SK-N-SH treated with all-trans-retinoic acid at 6 μM for 48 hours (cell line): ENCODE measurements around the gene ITFG2.

Experiments
- ATAC-seq: fragments of 200-7000 bp; cut with Tn5 transposase; 3 replicates; pipeline ENCODE4 v1.9.1; 2020; ENCODE audit warnings: mild to moderate bottlenecking, moderate library complexity
- ARNTL ChIP-seq: fragments of 450-650 bp; formaldehyde crosslinking; IDR thresholded peaks from 2 replicates; pipeline ENCODE4 v1.5.0; 2020; ENCODE audit warnings: low read depth, mild to moderate bottlenecking, moderate library complexity, borderline replicate concordance
- BACH2 ChIP-seq: fragments of 250-450 bp; sonication (Bioruptor Pico); IDR thresholded peaks from 2 replicates; pipeline ENCODE4 v1.9.0; 2021; ENCODE audit warnings: mild to moderate bottlenecking, borderline replicate concordance
- CREB5 ChIP-seq: fragments of 250-450 bp; sonication (Bioruptor Pico); IDR thresholded peaks from 2 replicates; pipeline ENCODE4 v1.5.1; 2020; ENCODE audit warnings: low read depth, mild to moderate bottlenecking, moderate library complexity
- CSDC2 ChIP-seq: fragments of 250-450 bp; sonication (Bioruptor Pico); IDR thresholded peaks from 2 replicates; pipeline ENCODE4 v1.5.0; 2020; ENCODE audit warnings: mild to moderate bottlenecking, moderate library complexity
- ESRRG ChIP-seq: fragments of 250-450 bp; sonication (Bioruptor Pico); IDR thresholded peaks from 2 replicates; pipeline ENCODE4 v1.6.1; 2021; ENCODE audit warnings: mild to moderate bottlenecking
- GLIS3 ChIP-seq: fragments of 250-450 bp; sonication (Bioruptor Pico); IDR thresholded peaks from 2 replicates; pipeline ENCODE4 v1.5.0; 2020; ENCODE audit warnings: mild to moderate bottlenecking, moderate library complexity
- ISL1 ChIP-seq: fragments of 250-450 bp; sonication (Bioruptor Pico); IDR thresholded peaks from 2 replicates; pipeline ENCODE4 v2.1.2; 2022; ENCODE audit warnings: mild to moderate bottlenecking, moderate library complexity
- OSR1 ChIP-seq: fragments of 250-450 bp; sonication (Bioruptor Pico); IDR thresholded peaks from 2 replicates; pipeline ENCODE4 v1.8.0; 2022; ENCODE audit warnings: moderate library complexity, mild to moderate bottlenecking, inconsistent platforms
- PPARA ChIP-seq: fragments of 250-450 bp; sonication (Bioruptor Pico); IDR thresholded peaks from 2 replicates; pipeline ENCODE4 v1.5.0; 2020; ENCODE audit warnings: mild to moderate bottlenecking, borderline replicate concordance
- RARB ChIP-seq: fragments of 250-450 bp; sonication (Bioruptor Pico); IDR thresholded peaks from 2 replicates; pipeline ENCODE4 v1.8.0; 2021; ENCODE audit warnings: mild to moderate bottlenecking, moderate library complexity
- SNAI2 ChIP-seq: fragments of 250-450 bp; sonication (Bioruptor Pico); IDR thresholded peaks from 2 replicates; pipeline ENCODE4 v1.5.0; 2020; ENCODE audit warnings: mild to moderate bottlenecking, moderate library complexity
- TOX ChIP-seq: fragments of 250-450 bp; sonication (Bioruptor Pico); IDR thresholded peaks from 2 replicates; pipeline ENCODE4 v1.8.0; 2021; ENCODE audit warnings: mild to moderate bottlenecking, moderate library complexity, borderline replicate concordance
- ZC3H10 ChIP-seq: fragments of 250-450 bp; sonication (Bioruptor Pico); IDR thresholded peaks from 2 replicates; pipeline ENCODE4 v1.5.1; 2021; ENCODE audit warnings: mild to moderate bottlenecking, moderate library complexity
- ZFP3 ChIP-seq: fragments of 250-450 bp; sonication (Bioruptor Pico); IDR thresholded peaks from 2 replicates; pipeline ENCODE4 v1.5.0; 2020; ENCODE audit warnings: mild to moderate bottlenecking, moderate library complexity
- ZFP30 ChIP-seq: fragments of 450-650 bp; formaldehyde crosslinking; IDR thresholded peaks from 2 replicates; pipeline ENCODE4 v1.5.0; 2022; ENCODE audit warnings: mild to moderate bottlenecking, moderate library complexity
- ZNF565 ChIP-seq: fragments of 450-650 bp; formaldehyde crosslinking; conservative IDR thresholded peaks from 2 replicates; pipeline ENCODE4 v1.5.0; 2020; ENCODE audit warnings: low read depth, mild to moderate bottlenecking, moderate library complexity
- ZNF70 ChIP-seq: fragments of 450-650 bp; formaldehyde crosslinking; IDR thresholded peaks from 2 replicates; pipeline ENCODE4 v1.5.0; 2020; ENCODE audit warnings: mild to moderate bottlenecking, moderate library complexity
- ZNF8 ChIP-seq: fragments of 450-650 bp; formaldehyde crosslinking; IDR thresholded peaks from 2 replicates; pipeline ENCODE4 v1.5.0; 2020; ENCODE audit warnings: mild to moderate bottlenecking, moderate library complexity
- TF ChIP-seq, protein P1 (sequence below): fragments of 250-450 bp; sonication (Bioruptor Pico); IDR thresholded peaks from 2 replicates; pipeline ENCODE4 v1.8.0; 2021; ENCODE audit warnings: low read depth, mild to moderate bottlenecking, moderate library complexity, borderline replicate concordance
- TF ChIP-seq, protein P2 (sequence below): fragments of 250-450 bp; sonication (Bioruptor Pico); IDR thresholded peaks from 2 replicates; pipeline ENCODE4 v1.5.0; 2020; ENCODE audit warnings: mild to moderate bottlenecking, moderate library complexity
- TF ChIP-seq, protein P3 (sequence below): fragments of 250-450 bp; sonication (Bioruptor Pico); IDR thresholded peaks from 2 replicates; pipeline ENCODE4 v1.8.0; 2020; ENCODE audit warnings: mild to moderate bottlenecking, moderate library complexity, borderline replicate concordance

ITFG2 gene

GRCh38 chr12:2800046-2800570, 12.4 kb upstream of the ITFG2 start:
- ATAC-seq, result no peak
- TF ChIP-seq TOX (CRISPR knock-in tag) (no peak), BACH2 (CRISPR knock-in tag) (no peak), GLIS3 (CRISPR knock-in tag) (no peak), ESRRG (CRISPR knock-in tag) (no peak)
- TF ChIP-seq, protein P1, sequence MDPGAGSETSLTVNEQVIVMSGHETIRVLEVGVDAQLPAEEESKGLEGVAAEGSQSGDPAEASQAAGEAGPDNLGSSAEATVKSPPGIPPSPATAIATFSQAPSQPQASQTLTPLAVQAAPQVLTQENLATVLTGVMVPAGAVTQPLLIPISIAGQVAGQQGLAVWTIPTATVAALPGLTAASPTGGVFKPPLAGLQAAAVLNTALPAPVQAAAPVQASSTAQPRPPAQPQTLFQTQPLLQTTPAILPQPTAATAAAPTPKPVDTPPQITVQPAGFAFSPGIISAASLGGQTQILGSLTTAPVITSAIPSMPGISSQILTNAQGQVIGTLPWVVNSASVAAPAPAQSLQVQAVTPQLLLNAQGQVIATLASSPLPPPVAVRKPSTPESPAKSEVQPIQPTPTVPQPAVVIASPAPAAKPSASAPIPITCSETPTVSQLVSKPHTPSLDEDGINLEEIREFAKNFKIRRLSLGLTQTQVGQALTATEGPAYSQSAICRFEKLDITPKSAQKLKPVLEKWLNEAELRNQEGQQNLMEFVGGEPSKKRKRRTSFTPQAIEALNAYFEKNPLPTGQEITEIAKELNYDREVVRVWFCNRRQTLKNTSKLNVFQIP (CRISPR knock-in tag), result no peak

GRCh38 chr12:2801044-2801783, 11.3 kb upstream of the ITFG2 start:
- no peak for TF ChIP-seq ESRRG (CRISPR knock-in tag)
- no peak for TF ChIP-seq CREB5 (CRISPR knock-in tag)
- no peak for TF ChIP-seq RARB (CRISPR knock-in tag)
- no peak for TF ChIP-seq ARNTL (CRISPR knock-in tag)
- TF ChIP-seq OSR1 (CRISPR knock-in tag), result no peak
- no peak for TF ChIP-seq ZNF565 (CRISPR knock-in tag)
- TF ChIP-seq ZFP30 (CRISPR knock-in tag), result no peak
- TF ChIP-seq, protein P2, sequence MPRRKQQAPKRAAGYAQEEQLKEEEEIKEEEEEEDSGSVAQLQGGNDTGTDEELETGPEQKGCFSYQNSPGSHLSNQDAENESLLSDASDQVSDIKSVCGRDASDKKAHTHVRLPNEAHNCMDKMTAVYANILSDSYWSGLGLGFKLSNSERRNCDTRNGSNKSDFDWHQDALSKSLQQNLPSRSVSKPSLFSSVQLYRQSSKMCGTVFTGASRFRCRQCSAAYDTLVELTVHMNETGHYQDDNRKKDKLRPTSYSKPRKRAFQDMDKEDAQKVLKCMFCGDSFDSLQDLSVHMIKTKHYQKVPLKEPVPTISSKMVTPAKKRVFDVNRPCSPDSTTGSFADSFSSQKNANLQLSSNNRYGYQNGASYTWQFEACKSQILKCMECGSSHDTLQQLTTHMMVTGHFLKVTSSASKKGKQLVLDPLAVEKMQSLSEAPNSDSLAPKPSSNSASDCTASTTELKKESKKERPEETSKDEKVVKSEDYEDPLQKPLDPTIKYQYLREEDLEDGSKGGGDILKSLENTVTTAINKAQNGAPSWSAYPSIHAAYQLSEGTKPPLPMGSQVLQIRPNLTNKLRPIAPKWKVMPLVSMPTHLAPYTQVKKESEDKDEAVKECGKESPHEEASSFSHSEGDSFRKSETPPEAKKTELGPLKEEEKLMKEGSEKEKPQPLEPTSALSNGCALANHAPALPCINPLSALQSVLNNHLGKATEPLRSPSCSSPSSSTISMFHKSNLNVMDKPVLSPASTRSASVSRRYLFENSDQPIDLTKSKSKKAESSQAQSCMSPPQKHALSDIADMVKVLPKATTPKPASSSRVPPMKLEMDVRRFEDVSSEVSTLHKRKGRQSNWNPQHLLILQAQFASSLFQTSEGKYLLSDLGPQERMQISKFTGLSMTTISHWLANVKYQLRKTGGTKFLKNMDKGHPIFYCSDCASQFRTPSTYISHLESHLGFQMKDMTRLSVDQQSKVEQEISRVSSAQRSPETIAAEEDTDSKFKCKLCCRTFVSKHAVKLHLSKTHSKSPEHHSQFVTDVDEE (CRISPR knock-in tag), result no peak
- TF ChIP-seq ISL1, result no peak
- TF ChIP-seq BACH2 (CRISPR knock-in tag), result no peak
- TF ChIP-seq, protein P1 (CRISPR knock-in tag), result no peak
- TF ChIP-seq ZC3H10 (CRISPR knock-in tag), result no peak
- no peak for TF ChIP-seq PPARA (CRISPR knock-in tag)
- no peak for ATAC-seq

GRCh38 chr12:2803635-2804392, 8.7 kb upstream of the ITFG2 start:
- no peak for ATAC-seq
- TF ChIP-seq PPARA (CRISPR knock-in tag), result no peak
- TF ChIP-seq CSDC2, result no peak
- no peak for TF ChIP-seq BACH2 (CRISPR knock-in tag)
- TF ChIP-seq ZFP3 (CRISPR knock-in tag), result no peak
- no peak for TF ChIP-seq ZNF70
- TF ChIP-seq ISL1, result no peak
- no peak for TF ChIP-seq ZNF8 (CRISPR knock-in tag)
- no peak for TF ChIP-seq CREB5 (CRISPR knock-in tag)
- TF ChIP-seq, protein P3, sequence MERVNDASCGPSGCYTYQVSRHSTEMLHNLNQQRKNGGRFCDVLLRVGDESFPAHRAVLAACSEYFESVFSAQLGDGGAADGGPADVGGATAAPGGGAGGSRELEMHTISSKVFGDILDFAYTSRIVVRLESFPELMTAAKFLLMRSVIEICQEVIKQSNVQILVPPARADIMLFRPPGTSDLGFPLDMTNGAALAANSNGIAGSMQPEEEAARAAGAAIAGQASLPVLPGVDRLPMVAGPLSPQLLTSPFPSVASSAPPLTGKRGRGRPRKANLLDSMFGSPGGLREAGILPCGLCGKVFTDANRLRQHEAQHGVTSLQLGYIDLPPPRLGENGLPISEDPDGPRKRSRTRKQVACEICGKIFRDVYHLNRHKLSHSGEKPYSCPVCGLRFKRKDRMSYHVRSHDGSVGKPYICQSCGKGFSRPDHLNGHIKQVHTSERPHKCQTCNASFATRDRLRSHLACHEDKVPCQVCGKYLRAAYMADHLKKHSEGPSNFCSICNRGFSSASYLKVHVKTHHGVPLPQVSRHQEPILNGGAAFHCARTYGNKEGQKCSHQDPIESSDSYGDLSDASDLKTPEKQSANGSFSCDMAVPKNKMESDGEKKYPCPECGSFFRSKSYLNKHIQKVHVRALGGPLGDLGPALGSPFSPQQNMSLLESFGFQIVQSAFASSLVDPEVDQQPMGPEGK (CRISPR knock-in tag), result no peak
- TF ChIP-seq, protein P1 (CRISPR knock-in tag), result no peak
- TF ChIP-seq SNAI2 (CRISPR knock-in tag), result no peak
- no peak for TF ChIP-seq ESRRG (CRISPR knock-in tag)
- TF ChIP-seq ZFP30 (CRISPR knock-in tag), result no peak
- no peak for TF ChIP-seq ZNF565 (CRISPR knock-in tag)
- no peak for TF ChIP-seq GLIS3 (CRISPR knock-in tag)
